ENCODE measurements around the gene DCAF8L2. TPM values are rescaled to one million over a fixed set of nuclear protein-coding genes. Genes with fewer than 3 reads are reported as not detected.
A peak's percentile ranks its signal among the peaks of the same experiment; 100 is the strongest.
"Not testable (repeated sequence)": the region's sequence is repeated elsewhere in the genome, so short reads cannot be mapped to it uniquely, and the experiment has no call there.

The DCAF8L2 gene
- total RNA-seq, 2 experiments from 2014 or later = not detected

GRCh38 chrX:27680726-27681125 lies 90.6 kb downstream of the DCAF8L2 start:
- ChIA-PET CTCF (no interaction called here), POLR2A (no interaction called here)
- Mint-ChIP-seq H3K4me1 (ENCODE audit: low read depth) (no peaks in the 10 kb centered on the region), H3K9me3 (peaks cover 4% of the 10 kb centered on the region), H3K27me3 (no peaks in the 10 kb centered on the region), H3K27ac (no peak overlapping the region), H3K36me3 (ENCODE audit: low read depth) (no peaks in the 10 kb centered on the region), H3K4me3 (no peak overlapping the region)
- DNase-seq = no peak
- no peak for ATAC-seq
- TF ChIP-seq CTCF (IDR thresholded peaks at IDR 0.05) = no peak
- intact Hi-C loops (cut with micrococcal nuclease) = no loop called here

- intact Hi-C loops (cut with micrococcal nuclease); H3K27me3 Mint-ChIP-seq; H3K27ac Mint-ChIP-seq; ATAC-seq; H3K9me3 Mint-ChIP-seq; POLR2A ChIA-PET; H3K36me3 Mint-ChIP-seq (ENCODE audit: low read depth); H3K4me3 Mint-ChIP-seq; H3K4me1 Mint-ChIP-seq (ENCODE audit: low read depth); CTCF ChIA-PET: not testable (repeated sequence)
- peak; percentile 19 for TF ChIP-seq CTCF (IDR thresholded peaks at IDR 0.05)
- DNase-seq = peak; percentile 3
Measured at GRCh38 chrX:27683566-27684208, 93.5 kb downstream of the DCAF8L2 start.

- no peak overlapping the region for H3K4me3 Mint-ChIP-seq
- no peaks in the 10 kb centered on the region for H3K27me3 Mint-ChIP-seq
- intact Hi-C loops (cut with micrococcal nuclease) = no loop called here
- CTCF ChIA-PET = no interaction called here
- H3K9me3 Mint-ChIP-seq = no peaks in the 10 kb centered on the region
- H3K4me1 Mint-ChIP-seq (ENCODE audit: low read depth) = no peaks in the 10 kb centered on the region
- TF ChIP-seq CTCF (IDR thresholded peaks at IDR 0.05) = no peak
- H3K36me3 Mint-ChIP-seq (ENCODE audit: low read depth) = no peaks in the 10 kb centered on the region
- ATAC-seq (no peak), DNase-seq (no peak)
- POLR2A ChIA-PET = no interaction called here
- no peak overlapping the region for H3K27ac Mint-ChIP-seq
Measured at GRCh38 chrX:27694667-27695066, 104.5 kb downstream of the DCAF8L2 start.

- no peak for ATAC-seq
- ChIA-PET POLR2A (no interaction called here), CTCF (no interaction called here)
- H3K9me3 Mint-ChIP-seq = peaks cover 2% of the 10 kb centered on the region
- no peak for TF ChIP-seq CTCF (IDR thresholded peaks at IDR 0.05)
- no peaks in the 10 kb centered on the region for H3K36me3 Mint-ChIP-seq (ENCODE audit: low read depth)
- H3K4me3 Mint-ChIP-seq = no peak overlapping the region
- no peaks in the 10 kb centered on the region for H3K4me1 Mint-ChIP-seq (ENCODE audit: low read depth)
- intact Hi-C loops (cut with micrococcal nuclease) = no loop called here
- DNase-seq = no peak
- H3K27ac Mint-ChIP-seq = no peak overlapping the region
- H3K27me3 Mint-ChIP-seq = no peaks in the 10 kb centered on the region
Measured at GRCh38 chrX:27706526-27706925, 116.4 kb downstream of the DCAF8L2 start.

- no peak overlapping the region for H3K27ac Mint-ChIP-seq
- no peaks in the 10 kb centered on the region for H3K27me3 Mint-ChIP-seq
- no peak for TF ChIP-seq CTCF (IDR thresholded peaks at IDR 0.05)
- H3K9me3 Mint-ChIP-seq = peaks cover 2% of the 10 kb centered on the region
- ChIA-PET CTCF (no interaction called here), POLR2A (no interaction called here)
- H3K36me3 Mint-ChIP-seq (ENCODE audit: low read depth) = no peaks in the 10 kb centered on the region
- H3K4me1 Mint-ChIP-seq (ENCODE audit: low read depth) = no peaks in the 10 kb centered on the region
- no peak for DNase-seq
- ATAC-seq = no peak
- H3K4me3 Mint-ChIP-seq = no peak overlapping the region
- intact Hi-C loops (cut with micrococcal nuclease) = no loop called here
Measured at GRCh38 chrX:27715610-27716009, 125.5 kb downstream of the DCAF8L2 start.
